HepG2 (cell line): ENCODE results near the gene EPB41L2. TPM values are rescaled to one million over a fixed set of nuclear protein-coding genes. Genes with fewer than 3 reads are reported as not detected.

Experiments used
- ARID3A ChIP-seq: IDR thresholded peaks from 2 replicates; pipeline ENCODE4 v1.6.1; 2012; ENCODE audit warnings: low read depth, low read length, improper control_type of control experiment
- CBX1 ChIP-seq: IDR thresholded peaks from one replicate; pipeline ENCODE4 v1.6.1; 2016; ENCODE audit warnings: antibody characterized with exemption, low read depth
- KLF12 ChIP-seq: sonication (generic); formaldehyde crosslinking; IDR thresholded peaks from 2 replicates; pipeline ENCODE4 v1.4.0; 2020; ENCODE audit warnings: missing genetic modification reagents, borderline replicate concordance
- MATR3 ChIP-seq: sonication (generic); formaldehyde crosslinking; IDR thresholded peaks from 2 replicates; pipeline ENCODE4 v1.4.0; 2020; ENCODE audit warnings: missing genetic modification reagents
- MBNL3 ChIP-seq: fragments of 250-450 bp; sonication (Bioruptor Pico); conservative IDR thresholded peaks from 2 replicates; pipeline ENCODE4 v1.8.0; 2022; ENCODE audit warnings: mild to moderate bottlenecking, inconsistent platforms
- PAX8 ChIP-seq: sonication (generic); formaldehyde crosslinking; IDR thresholded peaks from 2 replicates; pipeline ENCODE4 v1.8.0; 2022; ENCODE audit warnings: mild to moderate bottlenecking, missing genetic modification reagents, borderline replicate concordance
- SP5 ChIP-seq: IDR thresholded peaks from 2 replicates; pipeline ENCODE4 v1.6.1; 2016; ENCODE audit warnings: low read depth, borderline replicate concordance
- TEAD2 ChIP-seq: sonication (generic); formaldehyde crosslinking; IDR thresholded peaks from 2 replicates; pipeline ENCODE4 v1.9.0; 2021; ENCODE audit warnings: missing genetic modification reagents
- ZKSCAN5 ChIP-seq: sonication (generic); formaldehyde crosslinking; IDR thresholded peaks from 2 replicates; pipeline ENCODE4 v1.5.1; 2020; ENCODE audit warnings: mild to moderate bottlenecking, missing genetic modification reagents
- ZNF17 ChIP-seq: sonication (generic); formaldehyde crosslinking; IDR thresholded peaks from 2 replicates; pipeline ENCODE4 v1.5.0; 2020; ENCODE audit warnings: mild to moderate bottlenecking, missing genetic modification reagents
- ZNF383 ChIP-seq: sonication (generic); formaldehyde crosslinking; IDR thresholded peaks from 2 replicates; pipeline ENCODE4 v1.4.0; 2020; ENCODE audit warnings: missing genetic modification reagents, mild to moderate bottlenecking, borderline replicate concordance
- ZNF501 ChIP-seq: sonication (generic); formaldehyde crosslinking; IDR thresholded peaks from 2 replicates; pipeline ENCODE4 v1.5.1; 2020; ENCODE audit warnings: mild to moderate bottlenecking, moderate library complexity, missing genetic modification reagents
- ZNF547 ChIP-seq: sonication (generic); formaldehyde crosslinking; IDR thresholded peaks from 2 replicates; pipeline ENCODE4 v1.5.1; 2020; ENCODE audit warnings: mild to moderate bottlenecking, missing genetic modification reagents
- ZSCAN20 ChIP-seq: sonication (generic); formaldehyde crosslinking; IDR thresholded peaks from 2 replicates; pipeline ENCODE4 v1.4.0; 2020; ENCODE audit warnings: missing genetic modification reagents, mild to moderate bottlenecking, borderline replicate concordance
- polyA plus RNA-seq, 8 experiments: library from polyadenylated mRNA; depleted of rRNA in 3 of 8; stranded (reverse) in 7 of 8; unstranded in 1 of 8; fragments of >200 nt; fragmentation: Illumina TruSeq in 4 of 8; extraction: Trizol in 4 of 8; gene quantifications; 2 replicates each; pipeline versions ENCODE4 v1.2.1 to v1.2.3, GENCODE V29; 2011 to 2016; ENCODE audit warnings: low read depth in 4 of 8, missing spikeins in 1 of 8, mixed read lengths in 1 of 8; ENCODE audit not compliant: insufficient read depth in 1 of 8
- total RNA-seq, 5 experiments: library from RNA; depleted of rRNA; stranded (reverse); fragments of >200 nt; fragmentation: Illumina TruSeq; extraction: Trizol; gene quantifications; 2 replicates each; pipeline ENCODE4 v1.2.3, GENCODE V29; 2016; ENCODE audit warnings: low read depth in 1 of 5
- TF ChIP-seq, protein P1 (sequence below): sonication (generic); formaldehyde crosslinking; IDR thresholded peaks from one replicate; pipeline ENCODE4 v1.5.1; 2020; ENCODE audit warnings: mild to moderate bottlenecking, missing genetic modification reagents; ENCODE audit errors: not compliant biosample characterization
- TF ChIP-seq, protein P2 (sequence below): sonication (generic); formaldehyde crosslinking; IDR thresholded peaks from 2 replicates; pipeline ENCODE4 v1.4.0; 2020; ENCODE audit warnings: missing genetic modification reagents
- TF ChIP-seq, protein P3 (sequence below): sonication (generic); formaldehyde crosslinking; IDR thresholded peaks from 2 replicates; pipeline ENCODE4 v1.5.0; 2020; ENCODE audit warnings: mild to moderate bottlenecking, low read depth, missing genetic modification reagents, borderline replicate concordance

Gene EPB41L2
- total and polyA plus RNA-seq, 2 of the 13 experiments (the other 11 are each of a cell fraction or from before 2014, with no cell fraction given), result 41.7 to 56.4 TPM

GRCh38 chr6:130933712-130934200, 129.3 kb downstream of the EPB41L2 start (continued):
- TF ChIP-seq ARID3A (peak; percentile 93), ZNF547 (CRISPR knock-in tag) (peak; percentile 40; the same call in 1 of the 2 replicates), ZNF383 (CRISPR knock-in tag) (0 out of 2 replicates have a peak, but pooled peaks have one; percentile 36), ZSCAN20 (0 out of 2 replicates have a peak, but pooled peaks have one; percentile 49), ZNF501 (CRISPR knock-in tag) (peak; percentile 82), SP5 (CRISPR knock-in tag) (peak; percentile 78), MBNL3 (CRISPR knock-in tag) (no peak), KLF12 (CRISPR knock-in tag) (no peak), TEAD2 (CRISPR knock-in tag) (no peak), ZKSCAN5 (no peak), CBX1 (no peak), PAX8 (CRISPR knock-in tag) (no peak), ZNF17 (CRISPR knock-in tag) (no peak), MATR3 (CRISPR knock-in tag) (no peak)
- TF ChIP-seq, protein P1, sequence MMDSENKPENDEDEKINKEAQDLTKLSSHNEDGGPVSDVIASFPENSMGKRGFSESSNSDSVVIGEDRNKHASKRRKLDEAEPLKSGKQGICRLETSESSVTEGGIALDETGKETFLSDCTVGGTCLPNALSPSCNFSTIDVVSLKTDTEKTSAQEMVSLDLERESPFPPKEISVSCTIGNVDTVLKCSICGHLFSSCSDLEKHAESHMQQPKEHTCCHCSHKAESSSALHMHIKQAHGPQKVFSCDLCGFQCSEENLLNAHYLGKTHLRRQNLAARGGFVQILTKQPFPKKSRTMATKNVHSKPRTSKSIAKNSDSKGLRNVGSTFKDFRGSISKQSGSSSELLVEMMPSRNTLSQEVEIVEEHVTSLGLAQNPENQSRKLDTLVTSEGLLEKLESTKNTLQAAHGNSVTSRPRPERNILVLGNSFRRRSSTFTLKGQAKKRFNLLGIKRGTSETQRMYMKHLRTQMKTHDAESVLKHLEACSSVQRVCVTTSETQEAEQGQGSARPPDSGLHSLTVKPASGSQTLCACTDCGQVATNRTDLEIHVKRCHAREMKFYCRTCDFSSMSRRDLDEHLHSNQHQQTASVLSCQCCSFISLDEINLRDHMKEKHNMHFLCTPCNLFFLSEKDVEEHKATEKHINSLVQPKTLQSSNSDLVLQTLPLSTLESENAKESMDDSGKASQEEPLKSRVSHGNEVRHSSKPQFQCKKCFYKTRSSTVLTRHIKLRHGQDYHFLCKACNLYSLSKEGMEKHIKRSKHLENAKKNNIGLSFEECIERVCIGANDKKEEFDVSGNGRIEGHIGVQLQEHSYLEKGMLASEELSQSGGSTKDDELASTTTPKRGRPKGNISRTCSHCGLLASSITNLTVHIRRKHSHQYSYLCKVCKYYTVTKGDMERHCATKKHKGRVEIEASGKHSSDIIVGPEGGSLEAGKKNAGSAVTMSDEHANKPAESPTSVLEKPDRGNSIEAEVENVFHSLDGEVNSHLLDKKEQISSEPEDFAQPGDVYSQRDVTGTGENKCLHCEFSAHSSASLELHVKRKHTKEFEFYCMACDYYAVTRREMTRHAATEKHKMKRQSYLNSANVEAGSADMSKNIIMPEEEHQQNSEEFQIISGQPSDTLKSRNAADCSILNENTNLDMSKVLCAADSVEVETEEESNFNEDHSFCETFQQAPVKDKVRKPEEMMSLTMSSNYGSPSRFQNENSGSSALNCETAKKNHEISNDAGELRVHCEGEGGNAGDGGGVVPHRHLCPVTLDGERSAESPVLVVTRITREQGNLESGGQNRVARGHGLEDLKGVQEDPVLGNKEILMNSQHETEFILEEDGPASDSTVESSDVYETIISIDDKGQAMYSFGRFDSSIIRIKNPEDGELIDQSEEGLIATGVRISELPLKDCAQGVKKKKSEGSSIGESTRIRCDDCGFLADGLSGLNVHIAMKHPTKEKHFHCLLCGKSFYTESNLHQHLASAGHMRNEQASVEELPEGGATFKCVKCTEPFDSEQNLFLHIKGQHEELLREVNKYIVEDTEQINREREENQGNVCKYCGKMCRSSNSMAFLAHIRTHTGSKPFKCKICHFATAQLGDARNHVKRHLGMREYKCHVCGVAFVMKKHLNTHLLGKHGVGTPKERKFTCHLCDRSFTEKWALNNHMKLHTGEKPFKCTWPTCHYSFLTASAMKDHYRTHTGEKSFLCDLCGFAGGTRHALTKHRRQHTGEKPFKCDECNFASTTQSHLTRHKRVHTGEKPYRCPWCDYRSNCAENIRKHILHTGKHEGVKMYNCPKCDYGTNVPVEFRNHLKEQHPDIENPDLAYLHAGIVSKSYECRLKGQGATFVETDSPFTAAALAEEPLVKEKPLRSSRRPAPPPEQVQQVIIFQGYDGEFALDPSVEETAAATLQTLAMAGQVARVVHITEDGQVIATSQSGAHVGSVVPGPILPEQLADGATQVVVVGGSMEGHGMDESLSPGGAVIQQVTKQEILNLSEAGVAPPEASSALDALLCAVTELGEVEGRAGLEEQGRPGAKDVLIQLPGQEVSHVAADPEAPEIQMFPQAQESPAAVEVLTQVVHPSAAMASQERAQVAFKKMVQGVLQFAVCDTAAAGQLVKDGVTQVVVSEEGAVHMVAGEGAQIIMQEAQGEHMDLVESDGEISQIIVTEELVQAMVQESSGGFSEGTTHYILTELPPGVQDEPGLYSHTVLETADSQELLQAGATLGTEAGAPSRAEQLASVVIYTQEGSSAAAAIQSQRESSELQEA, result no peak
- TF ChIP-seq, protein P2, sequence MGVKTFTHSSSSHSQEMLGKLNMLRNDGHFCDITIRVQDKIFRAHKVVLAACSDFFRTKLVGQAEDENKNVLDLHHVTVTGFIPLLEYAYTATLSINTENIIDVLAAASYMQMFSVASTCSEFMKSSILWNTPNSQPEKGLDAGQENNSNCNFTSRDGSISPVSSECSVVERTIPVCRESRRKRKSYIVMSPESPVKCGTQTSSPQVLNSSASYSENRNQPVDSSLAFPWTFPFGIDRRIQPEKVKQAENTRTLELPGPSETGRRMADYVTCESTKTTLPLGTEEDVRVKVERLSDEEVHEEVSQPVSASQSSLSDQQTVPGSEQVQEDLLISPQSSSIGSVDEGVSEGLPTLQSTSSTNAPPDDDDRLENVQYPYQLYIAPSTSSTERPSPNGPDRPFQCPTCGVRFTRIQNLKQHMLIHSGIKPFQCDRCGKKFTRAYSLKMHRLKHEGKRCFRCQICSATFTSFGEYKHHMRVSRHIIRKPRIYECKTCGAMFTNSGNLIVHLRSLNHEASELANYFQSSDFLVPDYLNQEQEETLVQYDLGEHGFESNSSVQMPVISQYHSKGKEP (CRISPR knock-in tag), result peak; percentile 67; the same call in 1 of the 2 replicates
- TF ChIP-seq, protein P3, sequence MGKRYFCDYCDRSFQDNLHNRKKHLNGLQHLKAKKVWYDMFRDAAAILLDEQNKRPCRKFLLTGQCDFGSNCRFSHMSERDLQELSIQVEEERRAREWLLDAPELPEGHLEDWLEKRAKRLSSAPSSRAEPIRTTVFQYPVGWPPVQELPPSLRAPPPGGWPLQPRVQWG (CRISPR knock-in tag), result no peak
